Subcutaneous adipose tissue (tissue), 4 donors: Measurements from ENCODE around the gene SULT4A1. TPM values are rescaled to one million over a fixed set of nuclear protein-coding genes. Genes with fewer than 3 reads are reported as not detected.

ENCODE experiments used
- total RNA-seq, 4 donors: library from RNA; depleted of rRNA; stranded (reverse); fragments of >200 nt; gene quantifications; one replicate each; pipeline ENCODE4 v1.1.0, GENCODE V29; 2016
- TF ChIP-seq, protein P1 (sequence below): fragments of 450-650 bp; IDR thresholded peaks from one replicate; pipeline ENCODE4 v1.5.1; 2016; ENCODE audit warnings: low read depth, mild to moderate bottlenecking, control low read depth, antibody characterized with exemption, moderate library complexity

SULT4A1 gene
- total RNA-seq, 4 donors from 2014 or later, result 0.98 TPM; not detected in 3

- TF ChIP-seq, protein P1, sequence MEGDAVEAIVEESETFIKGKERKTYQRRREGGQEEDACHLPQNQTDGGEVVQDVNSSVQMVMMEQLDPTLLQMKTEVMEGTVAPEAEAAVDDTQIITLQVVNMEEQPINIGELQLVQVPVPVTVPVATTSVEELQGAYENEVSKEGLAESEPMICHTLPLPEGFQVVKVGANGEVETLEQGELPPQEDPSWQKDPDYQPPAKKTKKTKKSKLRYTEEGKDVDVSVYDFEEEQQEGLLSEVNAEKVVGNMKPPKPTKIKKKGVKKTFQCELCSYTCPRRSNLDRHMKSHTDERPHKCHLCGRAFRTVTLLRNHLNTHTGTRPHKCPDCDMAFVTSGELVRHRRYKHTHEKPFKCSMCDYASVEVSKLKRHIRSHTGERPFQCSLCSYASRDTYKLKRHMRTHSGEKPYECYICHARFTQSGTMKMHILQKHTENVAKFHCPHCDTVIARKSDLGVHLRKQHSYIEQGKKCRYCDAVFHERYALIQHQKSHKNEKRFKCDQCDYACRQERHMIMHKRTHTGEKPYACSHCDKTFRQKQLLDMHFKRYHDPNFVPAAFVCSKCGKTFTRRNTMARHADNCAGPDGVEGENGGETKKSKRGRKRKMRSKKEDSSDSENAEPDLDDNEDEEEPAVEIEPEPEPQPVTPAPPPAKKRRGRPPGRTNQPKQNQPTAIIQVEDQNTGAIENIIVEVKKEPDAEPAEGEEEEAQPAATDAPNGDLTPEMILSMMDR, result no peak
Measured at GRCh38 chr22:43835166-43835565, 27.1 kb downstream of the SULT4A1 start.

DNA sequence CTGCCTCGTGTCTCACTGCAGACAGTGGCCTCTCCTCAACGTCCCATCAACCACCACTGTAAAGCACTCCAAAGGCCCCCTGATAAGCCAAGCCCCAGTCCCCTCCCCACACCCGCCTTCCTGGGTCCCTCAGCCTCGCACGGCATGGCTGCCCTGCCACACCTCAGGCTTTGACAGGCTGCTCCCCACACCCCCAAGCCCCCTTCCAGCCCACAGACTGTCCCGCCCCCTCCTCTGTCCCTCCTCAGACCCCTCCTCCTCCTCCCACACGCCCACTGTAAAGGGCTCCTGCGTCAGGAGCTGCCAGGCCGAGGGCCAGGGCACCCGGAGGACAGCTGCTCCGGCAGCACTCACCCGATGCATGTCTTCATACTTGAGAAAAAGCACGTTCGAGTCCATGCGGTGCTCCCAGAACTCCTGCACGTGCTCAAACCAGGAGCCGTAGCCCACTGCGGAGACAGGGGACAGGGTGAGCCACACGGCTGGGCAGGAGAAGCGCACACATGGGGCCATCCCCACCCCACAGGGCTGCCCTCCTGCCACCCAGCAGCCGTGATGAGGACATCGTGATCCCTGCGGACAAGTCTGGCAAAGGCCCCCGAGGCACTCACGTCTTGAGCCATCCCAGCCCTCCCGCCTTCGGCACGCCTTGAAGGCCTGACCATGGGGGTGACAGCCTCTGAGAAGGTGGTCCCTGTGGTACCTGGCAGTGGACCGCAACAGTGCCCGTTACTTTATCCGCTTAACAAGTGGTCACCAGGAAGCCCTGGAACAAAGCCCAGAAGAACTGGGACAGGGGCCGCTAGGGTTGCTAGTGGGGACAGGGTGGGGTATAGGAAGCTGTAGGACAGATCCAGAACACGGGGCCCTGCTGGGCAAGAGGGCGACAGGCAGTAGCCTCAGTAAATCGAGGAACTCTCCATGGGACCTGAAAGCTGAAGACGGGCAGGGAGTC, 28.8 kb downstream of the SULT4A1 start:
- TF ChIP-seq, protein P1, result no peak

- TF ChIP-seq, protein P1, result no peak
Measured at GRCh38 chr22:43832393-43833265, 29.7 kb downstream of the SULT4A1 start.

DNA sequence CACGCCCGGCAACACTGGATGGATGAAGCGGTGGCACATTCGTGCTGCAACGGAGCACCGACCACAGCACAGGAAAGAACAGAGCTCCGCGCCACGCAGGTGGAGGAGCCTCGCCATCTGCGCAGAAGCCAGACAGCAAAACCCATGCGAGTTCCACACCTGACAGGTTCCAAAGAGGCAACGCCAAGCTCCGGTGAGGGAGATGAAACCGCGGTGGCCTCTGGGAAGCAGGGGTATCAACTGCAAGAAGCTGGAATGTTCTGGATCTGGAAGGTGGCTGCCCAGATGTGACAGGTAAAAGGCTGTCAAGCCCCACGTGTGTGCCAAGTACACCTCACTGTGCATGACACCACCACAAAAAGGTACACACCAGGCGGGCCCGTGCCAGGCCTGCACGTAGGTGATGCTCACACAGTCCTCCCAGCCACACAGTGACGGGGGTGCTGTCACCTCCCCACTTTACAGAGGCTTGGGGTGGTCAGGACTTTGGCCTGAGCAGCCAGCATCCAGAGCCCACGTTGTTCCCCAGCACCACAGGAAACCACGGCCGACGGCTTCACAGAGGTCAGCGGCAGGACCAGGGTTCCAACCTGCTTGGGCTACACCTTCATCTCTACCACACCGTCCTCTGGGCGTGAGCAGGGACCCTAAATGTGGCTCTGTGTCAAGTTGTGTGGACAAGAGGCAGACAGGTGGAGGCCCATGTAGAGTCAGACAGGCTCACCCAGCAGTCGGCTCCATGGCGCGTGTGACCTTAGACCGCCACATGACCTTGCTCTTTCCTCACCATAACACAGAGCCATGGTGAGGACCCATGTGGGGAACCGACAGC, 30.5 kb downstream of the SULT4A1 start:
- TF ChIP-seq, protein P1, result no peak

GRCh38 chr22:43830931-43831560, 31.3 kb downstream of the SULT4A1 start:
- TF ChIP-seq, protein P1, result no peak

DNA sequence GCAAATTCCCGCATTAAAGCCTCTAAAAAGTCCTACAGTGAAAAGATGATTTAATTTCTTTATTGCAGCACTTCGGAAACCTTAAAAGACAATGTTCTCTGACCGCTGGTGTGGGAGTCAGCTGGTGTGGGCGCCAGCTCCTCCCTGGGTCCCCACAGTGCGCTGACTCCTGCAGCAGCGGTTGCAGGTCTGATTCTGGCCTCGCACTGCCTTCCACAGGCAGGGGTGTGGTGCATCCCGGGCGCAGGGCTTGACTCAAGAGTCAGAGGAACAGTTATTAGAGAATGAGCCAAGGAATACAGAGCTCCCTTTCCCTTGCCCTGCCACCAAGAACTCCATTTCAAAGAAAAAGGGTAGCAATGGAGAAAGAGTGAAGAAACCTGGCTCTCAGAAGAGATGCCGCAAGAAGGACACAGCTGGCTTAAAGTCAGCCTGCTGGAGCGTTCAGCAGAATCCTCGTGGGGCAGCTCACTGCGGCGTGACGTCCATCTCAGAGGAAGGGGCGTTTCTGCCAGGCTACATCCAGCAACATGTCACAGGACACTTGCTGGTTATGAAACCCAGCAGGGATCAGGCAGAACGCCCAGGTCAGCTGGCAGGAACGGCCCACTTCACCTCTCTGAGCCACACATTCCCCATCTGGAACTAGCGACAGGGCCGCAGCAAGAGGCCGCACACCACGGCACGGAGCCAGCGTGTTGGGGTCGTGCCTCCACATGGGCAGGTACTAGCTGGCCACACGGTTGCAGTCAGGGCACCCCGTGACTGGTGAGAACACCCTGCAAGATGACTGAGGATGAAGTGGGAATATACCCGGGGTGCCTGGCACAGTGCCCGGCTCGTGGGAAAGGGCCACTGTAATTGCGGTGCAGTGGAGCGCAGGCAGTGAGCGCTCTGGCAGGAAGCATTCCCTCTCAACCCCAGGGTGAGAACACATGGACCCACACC, 32.1 kb downstream of the SULT4A1 start:
- TF ChIP-seq, protein P1, result no peak
